Fibroblast of peridontal ligament (primary cell): ENCODE data around the gene FAR1.
"Not testable (repeated sequence)": the region's sequence is repeated elsewhere in the genome, so short reads cannot be mapped to it uniquely, and the experiment has no call there.

Experiments used
- DNase-seq: peaks from one replicate; pipeline ENCODE4 v3.0.0-alpha.2; 2010; ENCODE audit errors: extremely low read depth

FAR1 gene, protein sequence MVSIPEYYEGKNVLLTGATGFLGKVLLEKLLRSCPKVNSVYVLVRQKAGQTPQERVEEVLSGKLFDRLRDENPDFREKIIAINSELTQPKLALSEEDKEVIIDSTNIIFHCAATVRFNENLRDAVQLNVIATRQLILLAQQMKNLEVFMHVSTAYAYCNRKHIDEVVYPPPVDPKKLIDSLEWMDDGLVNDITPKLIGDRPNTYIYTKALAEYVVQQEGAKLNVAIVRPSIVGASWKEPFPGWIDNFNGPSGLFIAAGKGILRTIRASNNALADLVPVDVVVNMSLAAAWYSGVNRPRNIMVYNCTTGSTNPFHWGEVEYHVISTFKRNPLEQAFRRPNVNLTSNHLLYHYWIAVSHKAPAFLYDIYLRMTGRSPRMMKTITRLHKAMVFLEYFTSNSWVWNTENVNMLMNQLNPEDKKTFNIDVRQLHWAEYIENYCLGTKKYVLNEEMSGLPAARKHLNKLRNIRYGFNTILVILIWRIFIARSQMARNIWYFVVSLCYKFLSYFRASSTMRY

DNA sequence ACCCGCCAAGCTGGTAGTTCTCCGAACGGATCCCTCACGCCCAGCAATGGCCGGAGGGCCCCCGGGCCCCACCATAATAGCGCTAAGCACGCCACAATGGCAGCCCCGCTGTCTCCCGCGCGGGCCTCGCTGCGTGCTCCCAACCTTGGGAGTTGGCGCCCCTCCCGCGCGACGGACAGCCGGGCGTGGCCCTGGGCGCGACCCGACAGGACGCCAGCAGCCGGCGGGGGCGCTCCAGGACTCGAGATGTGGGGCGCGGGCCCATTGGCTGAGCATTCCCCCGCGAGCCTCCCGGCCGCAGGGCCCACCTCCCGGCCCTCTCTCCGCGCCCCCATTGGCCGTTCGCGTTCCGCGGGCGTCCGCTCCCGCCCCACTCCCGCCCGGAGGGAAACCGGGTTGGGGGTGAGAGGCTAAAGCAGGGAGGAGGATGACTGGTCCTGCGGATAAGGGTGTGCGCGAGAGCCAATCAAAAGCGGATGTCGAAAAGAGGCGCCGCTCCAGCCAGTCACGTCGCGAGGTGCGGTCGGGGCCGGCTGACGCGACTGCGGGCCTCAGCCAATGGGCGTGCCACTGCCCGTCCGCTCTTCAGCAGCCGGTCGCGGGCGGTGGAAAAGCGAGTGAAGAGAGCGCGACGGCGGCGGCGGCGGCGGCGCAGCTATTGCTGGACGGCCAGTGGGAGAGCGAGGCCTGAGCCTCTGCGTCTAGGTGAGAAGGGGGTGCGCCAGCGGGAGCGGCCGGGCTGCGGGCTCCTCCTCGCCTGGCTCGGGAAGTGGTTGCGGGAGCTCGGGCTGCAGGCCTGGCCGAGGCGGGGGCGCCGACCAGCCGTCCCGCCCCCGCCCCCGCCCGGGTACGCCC is at the start of gene FAR1:
Gene FAR1 (plus strand): TSS at position 567 of the 855 bp plus-strand sequence. CDS start 26,098 bp downstream, outside the sequence.
- peak; percentile 98 for DNase-seq

DNA sequence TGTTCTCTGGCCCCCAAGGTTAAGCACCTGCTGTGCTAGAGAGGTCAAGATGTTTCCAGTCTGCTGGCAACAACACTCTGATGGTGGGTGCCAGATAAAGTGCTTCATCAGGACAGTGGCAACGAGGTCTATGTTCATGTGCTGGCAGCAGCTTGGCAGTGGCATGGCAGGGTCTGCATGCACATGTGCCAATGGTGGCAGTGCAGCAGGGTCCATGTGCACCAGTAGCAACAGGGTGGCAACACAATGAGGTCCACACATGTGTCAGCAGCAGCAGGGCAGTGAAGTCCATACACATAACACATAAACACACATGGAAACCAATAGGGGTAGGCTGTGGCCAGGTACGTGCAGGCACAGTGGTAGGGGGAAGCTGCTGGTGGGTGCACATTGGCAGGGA is 48.4 kb upstream of the FAR1 start:
- DNase-seq: no peak

DNA sequence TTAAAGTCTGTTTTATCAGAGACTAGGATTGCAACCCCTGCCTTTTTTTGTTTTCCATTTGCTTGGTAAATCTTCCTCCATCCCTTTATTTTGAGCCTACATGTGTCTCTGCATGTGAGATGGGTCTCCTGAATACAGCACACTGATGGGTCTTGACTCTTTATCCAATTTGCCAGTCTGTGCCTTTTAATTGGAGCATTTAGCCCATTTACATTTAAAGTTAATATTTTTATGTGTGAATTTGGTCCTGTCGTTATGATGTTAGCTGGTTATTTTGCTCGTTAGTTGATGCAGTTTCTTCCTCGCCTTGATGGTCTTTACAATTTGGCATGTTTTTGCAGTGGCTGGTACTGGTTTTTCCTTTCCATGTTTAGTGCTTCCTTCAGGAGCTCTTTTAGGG is 41.6 kb upstream of the FAR1 start:
- not testable (repeated sequence) for DNase-seq

- DNase-seq: not testable (repeated sequence)
Observed at GRCh38 chr11:13628634-13629033, 39.8 kb upstream of the FAR1 start.

DNA sequence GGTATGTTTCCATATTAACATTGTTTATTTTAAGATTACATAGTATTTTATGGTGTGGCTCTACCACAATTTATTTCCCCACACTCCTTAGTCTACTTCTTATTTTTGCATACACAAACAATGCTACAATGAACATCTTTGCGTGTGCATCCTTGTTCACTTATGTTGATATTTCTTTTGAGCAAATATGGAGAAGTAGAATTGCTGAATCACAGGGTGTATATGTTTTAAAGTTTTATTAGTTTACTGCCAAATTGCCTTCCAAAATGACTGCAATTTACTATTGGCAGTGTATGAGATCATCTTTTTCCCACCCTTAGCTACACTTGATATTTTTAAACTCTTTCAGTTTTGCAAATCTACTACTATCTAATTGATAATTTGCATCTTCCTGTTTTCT is 38.7 kb upstream of the FAR1 start:
- no peak for DNase-seq

GRCh38 chr11:13635290-13635689 is 33.2 kb upstream of the FAR1 start:
- no peak for DNase-seq

GRCh38 chr11:13635804-13636203 is 32.7 kb upstream of the FAR1 start:
- DNase-seq: no peak

DNA sequence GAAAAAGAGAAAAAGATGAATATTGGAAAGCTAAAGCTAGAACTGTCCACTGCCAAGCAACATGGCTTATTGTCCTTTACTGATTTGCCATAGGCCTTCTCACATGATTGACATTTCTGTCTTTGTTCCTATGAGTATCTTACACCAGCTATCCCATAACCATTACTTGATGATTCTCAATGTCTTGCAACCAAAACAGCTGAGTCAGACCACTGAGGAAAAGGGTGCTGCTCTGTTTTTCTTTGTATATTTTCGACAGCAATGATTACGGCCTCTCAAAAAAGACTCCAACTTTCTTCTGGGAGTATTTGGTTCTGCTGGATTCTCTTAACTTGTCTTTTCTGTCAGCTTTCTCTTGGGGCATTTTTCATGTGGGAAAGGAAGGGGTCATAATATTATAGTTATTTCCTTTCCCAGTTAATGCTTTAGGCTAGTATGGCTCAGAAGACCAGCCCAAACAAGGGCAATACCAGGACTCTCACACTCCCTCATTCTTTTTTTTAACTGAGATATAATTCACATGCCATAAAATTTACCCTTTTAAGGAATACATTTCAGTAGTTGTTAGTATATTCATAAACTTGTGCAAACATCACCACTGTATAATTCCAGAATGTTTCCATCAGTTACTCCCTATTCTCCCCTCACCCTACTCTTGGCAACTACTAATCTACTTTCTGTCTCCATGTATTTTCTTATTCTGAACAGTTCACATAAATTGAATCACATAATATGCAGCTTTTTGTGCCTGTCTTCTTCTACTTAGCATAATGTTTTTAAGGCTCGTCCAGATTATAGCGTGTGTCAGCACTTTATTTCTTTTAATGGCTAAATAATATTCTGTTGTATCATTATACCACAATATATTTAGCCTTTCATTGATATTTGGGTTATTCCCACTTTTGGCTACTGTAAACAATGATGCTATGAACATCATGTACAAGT is 31.1 kb upstream of the FAR1 start:
- no peak for DNase-seq

DNA sequence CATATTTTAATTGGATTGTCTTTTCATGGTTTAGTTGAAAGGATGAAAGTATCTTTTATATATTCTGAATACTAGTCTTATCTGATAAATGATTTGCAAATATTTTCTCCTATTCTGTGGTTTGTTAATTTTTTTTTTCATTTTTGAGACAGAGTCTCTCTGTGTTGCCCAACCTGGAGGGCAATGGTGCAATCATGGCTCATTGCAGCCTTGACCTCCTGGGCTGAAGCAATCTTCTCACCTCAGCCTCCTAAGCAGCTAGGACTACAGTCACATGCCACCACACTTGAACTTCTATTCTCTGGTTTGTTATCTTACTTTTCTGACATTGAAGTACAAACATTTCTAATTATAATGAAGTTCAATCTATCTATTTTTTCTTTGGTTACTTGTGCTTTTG is 30.0 kb upstream of the FAR1 start:
- no peak for DNase-seq

- no peak for DNase-seq
Observed at GRCh38 chr11:13644997-13645687, 23.3 kb upstream of the FAR1 start.

DNA sequence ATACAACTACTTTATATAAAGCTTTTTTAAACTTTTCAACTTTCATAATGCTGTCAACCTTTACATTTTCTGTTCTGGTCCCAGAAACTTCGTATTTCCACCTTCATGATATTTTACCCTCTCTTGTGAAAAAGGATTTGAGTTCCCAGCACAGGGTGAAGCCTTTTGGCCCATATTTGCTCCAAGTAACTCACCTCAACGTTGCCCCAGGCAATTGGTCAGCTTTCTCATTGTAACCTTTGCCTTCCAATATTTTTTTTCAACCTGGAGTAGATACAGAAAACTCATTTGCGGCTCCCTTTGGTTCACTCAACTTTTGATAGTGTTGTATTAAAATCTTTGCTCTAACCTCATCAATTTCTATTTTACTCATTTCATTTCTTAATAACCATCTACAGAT is 21.1 kb upstream of the FAR1 start:
- no peak for DNase-seq

DNA sequence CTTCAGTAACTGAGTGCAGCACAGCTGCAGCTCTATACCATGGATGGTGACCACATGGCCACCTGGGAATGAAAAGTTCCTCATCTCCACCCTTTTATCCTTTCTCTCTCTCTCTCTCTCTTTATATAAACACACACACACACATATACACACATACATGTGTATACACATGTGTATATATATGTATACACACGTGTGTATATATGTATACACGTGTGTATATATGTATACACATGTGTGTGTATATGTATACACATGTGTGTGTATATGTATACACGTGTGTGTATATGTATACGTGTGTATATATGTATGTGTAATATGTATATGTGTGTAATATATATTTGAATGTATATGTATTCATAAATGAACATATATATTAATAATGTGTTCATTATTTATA is 18.8 kb upstream of the FAR1 start:
- no peak for DNase-seq

- not testable (repeated sequence) for DNase-seq
Observed at GRCh38 chr11:13651515-13651914, 17.0 kb upstream of the FAR1 start.

- no peak for DNase-seq
Observed at GRCh38 chr11:13661074-13661623, 7.3 kb upstream of the FAR1 start.

GRCh38 chr11:13663631-13664071 is 4.8 kb upstream of the FAR1 start:
- peak; percentile 36 for DNase-seq

- no peak for DNase-seq
Observed at GRCh38 chr11:13664351-13664750, 4.1 kb upstream of the FAR1 start.

GRCh38 chr11:13666708-13667107 is 1.8 kb upstream of the FAR1 start:
- no peak for DNase-seq

DNA sequence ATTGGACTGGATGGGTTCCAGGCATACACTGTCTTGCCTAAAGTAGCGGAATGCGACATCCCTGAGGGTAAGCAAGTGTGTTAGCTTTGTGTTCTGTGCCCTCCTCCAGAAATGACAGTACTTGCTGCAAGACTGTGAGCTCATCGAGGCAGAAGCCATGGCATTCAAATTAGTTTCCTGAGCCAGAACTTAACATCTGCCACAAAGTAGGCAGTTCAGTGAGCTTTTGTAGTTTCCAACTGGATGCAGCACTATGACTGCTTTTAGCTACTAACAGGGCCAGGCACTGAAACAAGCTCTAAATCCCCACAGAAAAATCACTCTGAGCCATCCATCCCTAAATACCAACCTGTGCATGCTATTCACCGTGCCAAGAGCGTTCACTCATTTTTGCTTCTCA is 1.2 kb upstream of the FAR1 start:
- no peak for DNase-seq

- DNase-seq: no peak
Observed at GRCh38 chr11:13667795-13668101, 720 bp upstream of the FAR1 start.

GRCh38 chr11:13668957-13669521 is 571 bp downstream of the FAR1 start:
- DNase-seq: no peak
